Measurements from ENCODE around the gene RALY.
A peak's percentile ranks its signal among the peaks of the same experiment; 100 is the strongest.

Gene RALY

DNA sequence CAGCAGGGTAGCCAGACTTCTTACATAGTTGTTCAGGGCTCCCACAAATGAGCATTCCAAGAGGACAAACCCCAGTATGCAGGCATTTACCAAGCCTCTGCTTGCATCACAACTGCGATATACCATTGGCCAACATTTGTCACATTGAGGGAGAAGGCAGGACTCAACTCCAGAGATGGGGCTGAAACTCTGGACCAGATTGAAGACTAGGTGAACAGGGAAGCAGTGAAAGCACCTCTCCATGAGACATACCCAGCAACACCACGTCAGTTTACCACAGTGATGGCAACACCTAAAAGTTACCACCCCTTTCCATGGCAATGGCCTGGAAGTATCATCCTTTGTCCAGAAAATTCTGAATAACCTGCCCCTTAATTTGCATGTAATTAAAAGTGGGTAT, 7.9 kb upstream of the RALY start:
- H3K36me3 ChIP-seq (ENCODE audit: insufficient read depth, insufficient read length, low read length) = no peaks in the 10 kb centered on the region

DNA sequence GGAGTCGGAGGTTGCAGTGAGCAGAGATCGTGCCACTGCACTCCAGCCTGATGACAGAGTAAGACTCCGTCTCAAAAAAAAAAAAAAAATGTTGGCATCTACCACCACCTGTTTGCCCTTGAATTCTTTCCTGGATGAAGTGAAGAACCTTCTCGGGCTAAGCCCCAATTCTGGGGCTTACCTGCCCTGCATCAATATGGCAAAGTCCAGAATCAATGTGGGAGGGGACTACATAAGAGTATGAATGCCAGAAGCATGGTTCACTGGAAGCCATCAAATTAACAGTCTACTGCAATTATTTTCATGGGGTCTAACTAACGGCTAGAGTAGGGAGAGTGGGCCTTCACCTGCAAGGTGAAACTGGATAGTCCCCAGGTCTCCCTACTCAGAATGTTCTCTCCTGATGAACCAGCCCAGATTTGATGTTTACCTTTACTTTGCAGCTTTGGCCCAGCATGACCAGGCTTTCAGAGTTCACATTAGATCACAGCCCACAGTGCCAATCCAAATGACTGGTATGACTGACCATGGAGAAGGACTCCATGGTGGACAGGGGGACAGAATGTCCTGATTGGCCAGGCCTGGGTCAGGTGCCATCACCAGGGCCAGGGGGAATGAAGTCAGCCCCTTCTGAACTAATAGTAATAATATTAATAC, 7.0 kb upstream of the RALY start:
- H3K9me3 ChIP-seq (ENCODE audit: insufficient read depth, low read length) = no peaks in the 10 kb centered on the region
- H3K27me3 ChIP-seq (ENCODE audit: insufficient read depth, insufficient read length) = no peaks in the 10 kb centered on the region
- no peak overlapping the region for H3K4me3 ChIP-seq (ENCODE audit: insufficient read length, low read depth)
- H3K36me3 ChIP-seq (ENCODE audit: insufficient read depth, insufficient read length, low read length) = no peaks in the 10 kb centered on the region
- H3K9ac ChIP-seq (ENCODE audit: insufficient read length, low read depth) = no peak overlapping the region
- no peak for TF ChIP-seq SUZ12 (IDR thresholded peaks at IDR 0.05; ENCODE audit: extremely low read depth, insufficient read depth, insufficient read length)
- TF ChIP-seq ZNF274 (IDR thresholded peaks at IDR 0.05; ENCODE audit: low read depth, low read length) = no peak
- TF ChIP-seq YY1 (IDR thresholded peaks at IDR 0.05; ENCODE audit: insufficient read depth, insufficient read length) = no peak
- peaks cover 2% of the 10 kb centered on the region for H3K4me1 ChIP-seq (ENCODE audit: insufficient read depth, insufficient read length)
- DNase-seq (ENCODE audit: low read depth, low spot score) = no peak

More for the DNA sequence above, 7.9 kb upstream of the RALY start:
- Histone ChIP-seq H3K27me3 (ENCODE audit: insufficient read depth, insufficient read length) (no peaks in the 10 kb centered on the region), H3K9me3 (ENCODE audit: insufficient read depth, low read length) (no peaks in the 10 kb centered on the region), H3K9ac (ENCODE audit: insufficient read length, low read depth) (no peak overlapping the region), H3K4me3 (ENCODE audit: insufficient read length, low read depth) (no peak overlapping the region), H3K4me1 (ENCODE audit: insufficient read depth, insufficient read length) (no peaks in the 10 kb centered on the region)
- DNase-seq (ENCODE audit: low read depth, low spot score) = no peak
- no peak for TF ChIP-seq ZNF274 (IDR thresholded peaks at IDR 0.05; ENCODE audit: low read depth, low read length)

DNA sequence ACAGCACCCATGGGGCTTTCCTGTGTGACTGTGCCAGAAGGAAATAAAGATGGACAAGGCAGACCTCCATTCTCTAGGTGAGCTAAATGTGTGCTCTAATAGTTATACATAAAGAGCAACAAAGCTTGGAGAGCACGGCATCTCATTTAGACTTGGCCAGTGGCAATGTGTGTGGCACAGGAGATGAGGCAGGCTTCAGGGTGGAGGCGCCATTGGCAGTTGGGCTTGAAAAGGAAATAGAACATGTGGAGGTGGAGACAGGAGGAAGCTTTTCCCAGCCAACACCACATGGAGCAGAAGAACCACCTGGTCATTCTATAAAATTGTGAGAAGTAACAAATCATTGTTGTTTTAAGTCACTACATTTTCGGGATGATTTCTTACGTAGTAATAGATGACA, 3.6 kb upstream of the RALY start:
- Histone ChIP-seq H3K36me3 (ENCODE audit: insufficient read depth, insufficient read length, low read length) (no peaks in the 10 kb centered on the region), H3K27me3 (ENCODE audit: insufficient read depth, insufficient read length) (no peaks in the 10 kb centered on the region), H3K4me1 (ENCODE audit: insufficient read depth, insufficient read length) (peaks cover 3% of the 10 kb centered on the region), H3K4me3 (ENCODE audit: insufficient read length, low read depth) (no peak overlapping the region), H3K9me3 (ENCODE audit: insufficient read depth, low read length) (no peaks in the 10 kb centered on the region), H3K9ac (ENCODE audit: insufficient read length, low read depth) (no peak overlapping the region)
- TF ChIP-seq YY1 (IDR thresholded peaks at IDR 0.05; ENCODE audit: insufficient read depth, insufficient read length) = no peak
- TF ChIP-seq SUZ12 (IDR thresholded peaks at IDR 0.05; ENCODE audit: extremely low read depth, insufficient read depth, insufficient read length) = no peak
- TF ChIP-seq ZNF274 (IDR thresholded peaks at IDR 0.05; ENCODE audit: low read depth, low read length) = no peak
- no peak for DNase-seq (ENCODE audit: low read depth, low spot score)

DNA sequence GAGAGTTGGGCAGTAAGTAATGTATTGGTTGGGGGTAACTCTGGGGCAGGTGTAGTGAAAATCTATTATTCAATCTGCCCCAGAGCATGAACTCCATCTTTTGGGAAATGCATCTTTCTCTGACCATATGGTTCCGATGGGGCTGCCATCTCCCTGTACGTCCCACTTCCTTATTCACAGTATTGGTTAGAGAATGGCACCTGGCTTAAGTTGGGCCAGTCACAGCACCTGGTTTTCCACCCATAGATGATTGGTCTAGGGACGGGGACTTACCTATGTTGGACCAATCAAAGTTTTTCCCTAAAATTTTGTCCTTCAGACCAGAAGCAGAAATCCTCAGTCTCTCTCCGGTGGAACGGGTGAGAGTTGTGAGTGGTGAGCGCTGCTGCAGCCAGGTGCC, 2.2 kb upstream of the RALY start:
- H3K36me3 ChIP-seq (ENCODE audit: insufficient read depth, insufficient read length, low read length) = peaks cover 3% of the 10 kb centered on the region
- H3K9ac ChIP-seq (ENCODE audit: insufficient read length, low read depth) = peak overlapping the region; percentile 79
- no peaks in the 10 kb centered on the region for H3K9me3 ChIP-seq (ENCODE audit: insufficient read depth, low read length)
- H3K4me3 ChIP-seq (ENCODE audit: insufficient read length, low read depth) = peak overlapping the region; percentile 66
- H3K4me1 ChIP-seq (ENCODE audit: insufficient read depth, insufficient read length) = peaks cover 3% of the 10 kb centered on the region
- TF ChIP-seq ZNF274 (IDR thresholded peaks at IDR 0.05; ENCODE audit: low read depth, low read length) (no peak), SUZ12 (IDR thresholded peaks at IDR 0.05; ENCODE audit: extremely low read depth, insufficient read depth, insufficient read length) (no peak), YY1 (IDR thresholded peaks at IDR 0.05; ENCODE audit: insufficient read depth, insufficient read length) (no peak)
- no peaks in the 10 kb centered on the region for H3K27me3 ChIP-seq (ENCODE audit: insufficient read depth, insufficient read length)
- DNase-seq (ENCODE audit: low read depth, low spot score) = no peak

DNA sequence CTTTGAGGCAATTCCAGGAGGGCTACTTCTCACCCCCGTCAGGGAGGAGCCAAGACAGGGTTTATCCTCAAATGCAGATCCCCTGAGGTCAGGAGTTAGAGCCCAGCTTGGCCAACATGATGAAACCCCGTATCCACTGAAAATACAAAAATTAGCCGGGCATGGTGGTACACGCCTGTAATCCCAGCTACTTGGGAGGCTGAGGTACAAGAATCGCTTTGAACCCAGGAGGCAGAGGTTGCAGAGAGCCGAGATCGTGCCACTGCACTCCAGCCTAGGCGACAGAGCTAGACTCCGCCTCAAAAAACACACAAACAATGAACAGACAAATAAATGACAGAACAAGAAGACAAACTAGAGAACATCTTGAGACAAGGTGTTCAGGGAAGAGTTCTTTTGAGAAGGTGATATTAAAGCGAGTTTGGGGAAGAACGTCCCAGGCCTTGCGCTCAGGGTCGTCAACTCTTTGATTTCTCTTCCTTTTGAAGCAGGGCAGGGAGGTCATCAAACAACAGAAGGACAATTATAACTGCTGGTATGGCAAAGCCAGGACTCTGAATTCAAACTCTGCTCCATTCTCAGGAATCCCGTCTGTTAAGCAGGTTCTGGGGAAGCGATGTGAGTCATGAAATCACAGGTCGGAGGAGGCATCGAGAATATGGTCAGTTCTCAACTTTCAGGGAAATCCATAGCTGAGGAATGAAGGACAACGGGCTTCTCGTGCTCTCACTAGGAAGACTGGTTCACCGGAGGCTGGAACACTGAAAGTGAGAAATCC, 1.4 kb upstream of the RALY start:
- Histone ChIP-seq H3K9ac (ENCODE audit: insufficient read length, low read depth) (peak overlapping the region; percentile 79), H3K4me1 (ENCODE audit: insufficient read depth, insufficient read length) (peaks cover 6% of the 10 kb centered on the region), H3K9me3 (ENCODE audit: insufficient read depth, low read length) (no peaks in the 10 kb centered on the region), H3K4me3 (ENCODE audit: insufficient read length, low read depth) (peak overlapping the region; percentile 66), H3K36me3 (ENCODE audit: insufficient read depth, insufficient read length, low read length) (peaks cover 11% of the 10 kb centered on the region), H3K27me3 (ENCODE audit: insufficient read depth, insufficient read length) (no peaks in the 10 kb centered on the region)
- no peak for DNase-seq (ENCODE audit: low read depth, low spot score)
- TF ChIP-seq SUZ12 (IDR thresholded peaks at IDR 0.05; ENCODE audit: extremely low read depth, insufficient read depth, insufficient read length) = no peak
- no peak for TF ChIP-seq YY1 (IDR thresholded peaks at IDR 0.05; ENCODE audit: insufficient read depth, insufficient read length)
- no peak for TF ChIP-seq ZNF274 (IDR thresholded peaks at IDR 0.05; ENCODE audit: low read depth, low read length)

DNA sequence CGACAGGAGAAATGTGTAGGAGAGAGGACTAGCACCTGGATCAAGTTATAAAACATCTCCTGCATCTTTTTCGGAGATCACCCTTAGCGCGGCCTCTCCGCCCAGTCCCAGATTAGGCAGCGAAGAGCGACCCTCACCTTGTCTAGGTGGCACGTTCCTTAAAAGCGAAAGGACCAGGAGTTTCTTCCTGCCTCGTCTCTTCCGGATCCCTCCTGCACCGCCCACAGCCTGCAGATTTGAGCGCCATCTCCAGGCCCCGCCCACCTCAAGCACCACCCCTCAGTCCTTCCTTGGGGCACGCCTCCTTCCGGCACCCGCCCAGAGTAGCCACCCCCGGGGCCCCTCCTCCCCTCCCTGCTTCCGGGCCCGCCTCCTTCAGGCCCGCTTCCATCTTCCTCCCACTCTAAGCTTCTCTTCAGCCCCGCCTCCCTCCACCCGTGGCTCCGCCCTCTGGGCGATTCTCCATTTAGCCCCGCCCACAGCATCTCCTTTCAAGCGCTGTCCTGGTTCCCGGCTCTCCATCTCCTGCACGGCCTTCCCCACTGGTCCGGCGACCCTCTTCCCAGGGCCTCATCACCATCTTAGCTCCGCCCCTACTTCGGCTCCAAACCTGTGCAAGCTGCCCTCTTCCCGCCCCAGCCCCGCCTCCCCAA, 662 bp upstream of the RALY start:
- no peak for TF ChIP-seq ZNF274 (IDR thresholded peaks at IDR 0.05; ENCODE audit: low read depth, low read length)
- TF ChIP-seq SUZ12 (IDR thresholded peaks at IDR 0.05; ENCODE audit: extremely low read depth, insufficient read depth, insufficient read length) = no peak
- no peak for TF ChIP-seq YY1 (IDR thresholded peaks at IDR 0.05; ENCODE audit: insufficient read depth, insufficient read length)
- peaks cover 6% of the 10 kb centered on the region for H3K4me1 ChIP-seq (ENCODE audit: insufficient read depth, insufficient read length)
- peak; percentile 99 for DNase-seq (ENCODE audit: low read depth, low spot score)

More for the DNA sequence above, 662 bp upstream of the RALY start:
- H3K27me3 ChIP-seq (ENCODE audit: insufficient read depth, insufficient read length) = no peaks in the 10 kb centered on the region
- peak overlapping the region; percentile 79 for H3K9ac ChIP-seq (ENCODE audit: insufficient read length, low read depth)
- H3K36me3 ChIP-seq (ENCODE audit: insufficient read depth, insufficient read length, low read length) = peaks cover 11% of the 10 kb centered on the region
- no peaks in the 10 kb centered on the region for H3K9me3 ChIP-seq (ENCODE audit: insufficient read depth, low read length)
- H3K4me3 ChIP-seq (ENCODE audit: insufficient read length, low read depth) = peak overlapping the region; percentile 92
